Fibroblast of lung (primary cell): Measurements from ENCODE around the gene POLR2E.

ENCODE experiments used
- CTCF ChIP-seq, 2 donors: IDR thresholded peaks in 1 of 2; conservative IDR thresholded peaks in 1 of 2; 1 replicate in 1 of 2; 2 replicates in 1 of 2; pipeline ENCODE4 v1.5.1; 2011 to 2012; ENCODE audit warnings: low read length in 2 of 2, control low read depth in 1 of 2, inconsistent platforms in 1 of 2, low read depth in 1 of 2, mild to moderate bottlenecking in 1 of 2
- EZH2 ChIP-seq: IDR thresholded peaks from 2 replicates; pipeline ENCODE4 v1.5.1; 2012; ENCODE audit warnings: low read length, control low read depth, mild to moderate bottlenecking; ENCODE audit errors: missing control alignments

- TF ChIP-seq CTCF (conservative IDR thresholded peaks at IDR 0.05 in 1 of 2, IDR thresholded peaks at IDR 0.05 in 1 of 2; ENCODE audit: low read depth in 1 of 2, low read length in 2 of 2), result no peak
- TF ChIP-seq EZH2, result no peak
Observed at GRCh38 chr19:1098177-1099051, 3.2 kb upstream of the POLR2E start.
